GM19238 (cell line): Measurements from ENCODE around the gene USP19.

Source experiments
- DNase-seq: peaks from one replicate; pipeline ENCODE4 v3.0.0; 2011; ENCODE audit warnings: low spot score; ENCODE audit not compliant: insufficient read length

USP19 gene

GRCh38 chr3:49133226-49133951 is 12.8 kb upstream of the USP19 start:
- DNase-seq = no peak

- no peak for DNase-seq
Measured at GRCh38 chr3:49132437-49133225, 12.0 kb upstream of the USP19 start, which contains the start of gene LAMB2. Gene LAMB2 (minus strand): TSS chr3:49133050. CDS start chr3:49132867, 183 bp downstream.

- no peak for DNase-seq
Measured at GRCh38 chr3:49132073-49132436, 11.4 kb upstream of the USP19 start.

- DNase-seq = no peak
Measured at GRCh38 chr3:49131576-49131975, 11.0 kb upstream of the USP19 start.

GRCh38 chr3:49131040-49131439 is 10.4 kb upstream of the USP19 start:
- DNase-seq = no peak

- DNase-seq = no peak
Measured at GRCh38 chr3:49124991-49125670, 4.5 kb upstream of the USP19 start.

- DNase-seq = no peak
Measured at GRCh38 chr3:49124203-49124602, 3.6 kb upstream of the USP19 start.

GRCh38 chr3:49123687-49124086 is 3.1 kb upstream of the USP19 start:
- DNase-seq = no peak

GRCh38 chr3:49122886-49123545 is 2.4 kb upstream of the USP19 start:
- DNase-seq = no peak

- no peak for DNase-seq
Measured at GRCh38 chr3:49122451-49122850, 1.8 kb upstream of the USP19 start.

- DNase-seq = no peak
Measured at GRCh38 chr3:49122022-49122421, 1.4 kb upstream of the USP19 start.

- DNase-seq = no peak
Measured at GRCh38 chr3:49121132-49121736, 611 bp upstream of the USP19 start.

- DNase-seq = peak; percentile 34
Measured at GRCh38 chr3:49120096-49120437, 556 bp downstream of the USP19 start.

GRCh38 chr3:49119439-49119838 is 1.2 kb downstream of the USP19 start:
- DNase-seq = no peak

- no peak for DNase-seq
Measured at GRCh38 chr3:49119036-49119435, 1.6 kb downstream of the USP19 start.

GRCh38 chr3:49112262-49112661 is 8.4 kb downstream of the USP19 start:
- DNase-seq = no peak

- no peak for DNase-seq
Measured at GRCh38 chr3:49111347-49111746, 9.3 kb downstream of the USP19 start.

- DNase-seq = no peak
Measured at GRCh38 chr3:49110780-49111179, 9.8 kb downstream of the USP19 start.

- DNase-seq = no peak
Measured at GRCh38 chr3:49108346-49108745, 12.3 kb downstream of the USP19 start.

GRCh38 chr3:49104427-49105291 is 16.0 kb downstream of the USP19 start, which contains the start of gene QARS1:
Gene QARS1 (minus strand): TSS chr3:49104757. CDS start chr3:49104733, 24 bp downstream.
- DNase-seq = peak; percentile 98
